Keratinocyte (primary cell): ENCODE data around the gene CPED1. TPM values are rescaled to one million over a fixed set of nuclear protein-coding genes. Genes with fewer than 3 reads are reported as not detected.
"Not testable (repeated sequence)": the region's sequence is repeated elsewhere in the genome, so short reads cannot be mapped to it uniquely, and the experiment has no call there.

Experiments used
- DNase-seq: peaks from one replicate; pipeline ENCODE4 v3.0.0-alpha.2; 2011; ENCODE audit warnings: low read depth, missing footprints, low spot score
- FAIRE-seq: peaks from 2 replicates; lab custom pipeline; 2011; peaks lifted over from hg19 to GRCh38; lab: Jason Lieb, UNC
- H2AFZ ChIP-seq: 2 replicates; pipeline ENCODE4 v1.6.0; 2012; ENCODE audit warnings: low read length, control low read depth, inconsistent platforms; ENCODE audit not compliant: control insufficient read depth
- H3K27ac ChIP-seq: 2 replicates; pipeline ENCODE4 v1.5.1; 2011; ENCODE audit warnings: low read length; ENCODE audit not compliant: control insufficient read depth, insufficient read depth
- H3K27me3 ChIP-seq: 3 replicates; pipeline ENCODE4 v1.6.0; 2011; ENCODE audit warnings: low read length; ENCODE audit not compliant: control insufficient read depth, insufficient read depth; ENCODE audit errors: extremely low read depth
- H3K36me3 ChIP-seq, 2 experiments: 2 replicates in 1 of 2; 3 replicates in 1 of 2; pipeline ENCODE4 v1.5.1; 2011; ENCODE audit warnings: low read length in 2 of 2, mild to moderate bottlenecking in 1 of 2; ENCODE audit not compliant: control insufficient read depth in 2 of 2, insufficient read depth in 2 of 2; ENCODE audit errors: extremely low read depth in 1 of 2
- H3K4me1 ChIP-seq: 3 replicates; pipeline ENCODE4 v1.5.1; 2011; ENCODE audit warnings: low read length; ENCODE audit not compliant: control insufficient read depth, insufficient read depth; ENCODE audit errors: extremely low read depth
- H3K4me2 ChIP-seq: 3 replicates; pipeline ENCODE4 v1.6.0; 2011; ENCODE audit warnings: low read depth, low read length; ENCODE audit not compliant: control insufficient read depth, insufficient read depth; ENCODE audit errors: extremely low read depth
- H3K4me3 ChIP-seq, 3 experiments: fragments of 200-600 bp in 1 of 3; sonication (generic) in 1 of 3; 2 replicates in 2 of 3; 3 replicates in 1 of 3; pipeline ENCODE4 v1.5.1; 2011 to 2016; ENCODE audit warnings: low read length in 3 of 3, mild to moderate bottlenecking in 3 of 3, control low read depth in 2 of 3, inconsistent platforms in 1 of 3, low read depth in 1 of 3, mixed read lengths in 1 of 3, mixed run types in 1 of 3, moderate library complexity in 1 of 3; ENCODE audit not compliant: control insufficient read depth in 2 of 3, insufficient read depth in 2 of 3; ENCODE audit errors: extremely low read depth in 1 of 3
- H3K79me2 ChIP-seq: 2 replicates; pipeline ENCODE4 v1.6.0; 2012; ENCODE audit warnings: low read length; ENCODE audit not compliant: control insufficient read depth, insufficient read depth
- H3K9ac ChIP-seq: 3 replicates; pipeline ENCODE4 v1.6.0; 2011; ENCODE audit warnings: low read length; ENCODE audit not compliant: control insufficient read depth, insufficient read depth; ENCODE audit errors: extremely low read depth
- H3K9me1 ChIP-seq: 3 replicates; pipeline ENCODE4 v1.6.0; 2011; ENCODE audit warnings: low read length; ENCODE audit not compliant: control insufficient read depth, insufficient read depth; ENCODE audit errors: extremely low read depth
- H3K9me3 ChIP-seq: 2 replicates; pipeline ENCODE4 v1.5.1; 2012; ENCODE audit warnings: low read depth, low read length; ENCODE audit not compliant: control insufficient read depth
- H4K20me1 ChIP-seq: 3 replicates; pipeline ENCODE4 v1.6.0; 2011; ENCODE audit warnings: low read length; ENCODE audit not compliant: control insufficient read depth, insufficient read depth; ENCODE audit errors: extremely low read depth
- CTCF ChIP-seq, 3 experiments: IDR thresholded peaks in 1 of 3; conservative IDR thresholded peaks in 1 of 3; optimal IDR thresholded peaks in 1 of 3; 2 replicates in 2 of 3; 3 replicates in 1 of 3; pipeline versions ENCODE3 to v1.5.1; 2011; ENCODE audit warnings: low read length in 3 of 3, mild to moderate bottlenecking in 3 of 3, moderate library complexity in 2 of 3, control low read depth in 1 of 3, inconsistent platforms in 1 of 3; ENCODE audit not compliant: insufficient read depth in 2 of 3; ENCODE audit errors: extremely low read depth in 1 of 3
- EZH2 ChIP-seq: IDR thresholded peaks from one replicate; pipeline ENCODE4 v1.6.1; 2012; ENCODE audit warnings: inconsistent platforms, mild to moderate bottlenecking, low read length, moderate library complexity
- dilution Hi-C: fragments of 300-500 bp; cut with MboI; formaldehyde crosslinking; loops from one replicate; pipeline ENCODE4 v1.7.0; 2020; ENCODE audit warnings: low sequenced_read_pairs; ENCODE audit not compliant: extremely low pct_ligation_motif_present
- polyA plus RNA-seq, 5 experiments: library from polyadenylated mRNA; depleted of rRNA in 3 of 5; stranded (reverse) in 3 of 5; stranded (forward) in 1 of 5; unstranded in 1 of 5; fragments of >200 nt; gene quantifications; 1 replicate in 1 of 5; 2 replicates in 3 of 5; 3 replicates in 1 of 5; pipeline versions ENCODE4 v1.2.1 to v1.2.3, GENCODE V29; 2011 to 2012; ENCODE audit warnings: missing spikeins in 2 of 5, low read depth in 1 of 5, low replicate concordance in 1 of 5

The CPED1 gene
- polyA plus RNA-seq, 1 donor (not counting 4 experiments of a cell fraction or from before 2014, with no cell fraction given), result 0.62 TPM

GRCh38 chr7:121119047-121119446 is 130.5 kb downstream of the CPED1 start:
- Histone ChIP-seq H3K27ac (no peak overlapping the region), H3K9me1 (no peaks in the 10 kb centered on the region), H2AFZ (no peak overlapping the region), H3K36me3 (no peaks in the 10 kb centered on the region), H3K4me2 (no peak overlapping the region), H3K4me3 (no peak overlapping the region), H3K9ac (no peak overlapping the region), H3K4me1 (peaks cover 7% of the 10 kb centered on the region), H3K9me3 (no peaks in the 10 kb centered on the region), H3K27me3 (no peaks in the 10 kb centered on the region), H3K79me2 (no peaks in the 10 kb centered on the region), H4K20me1 (no peaks in the 10 kb centered on the region)
- no peak for FAIRE-seq
- no peak for TF ChIP-seq CTCF (optimal IDR thresholded peaks at IDR 0.05 in 1 of 3, IDR thresholded peaks at IDR 0.05 in 1 of 3, conservative IDR thresholded peaks at IDR 0.05 in 1 of 3; ENCODE audit: extremely low read depth in 1 of 3, insufficient read depth in 2 of 3, low read length in 3 of 3)
- no peak for TF ChIP-seq EZH2
- dilution Hi-C loops, result no loop called here
- no peak for DNase-seq

GRCh38 chr7:121123032-121123431 is 134.5 kb downstream of the CPED1 start:
- Histone ChIP-seq H3K27ac (no peak overlapping the region), H3K4me2 (no peak overlapping the region), H3K9ac (no peak overlapping the region), H2AFZ (no peak overlapping the region), H3K9me3 (no peaks in the 10 kb centered on the region), H4K20me1 (no peaks in the 10 kb centered on the region), H3K36me3 (no peaks in the 10 kb centered on the region), H3K4me3 (no peak overlapping the region), H3K9me1 (no peaks in the 10 kb centered on the region), H3K4me1 (no peaks in the 10 kb centered on the region), H3K79me2 (no peaks in the 10 kb centered on the region), H3K27me3 (no peaks in the 10 kb centered on the region)
- TF ChIP-seq CTCF (optimal IDR thresholded peaks at IDR 0.05 in 1 of 3, IDR thresholded peaks at IDR 0.05 in 1 of 3, conservative IDR thresholded peaks at IDR 0.05 in 1 of 3; ENCODE audit: extremely low read depth in 1 of 3, insufficient read depth in 2 of 3, low read length in 3 of 3) (no peak), EZH2 (no peak)
- DNase-seq, result no peak
- dilution Hi-C loops, result no loop called here
- FAIRE-seq, result no peak

GRCh38 chr7:121125454-121125853 is 136.9 kb downstream of the CPED1 start:
- H3K9me3 ChIP-seq, H3K27ac ChIP-seq, H3K4me3 ChIP-seq, H4K20me1 ChIP-seq, H2AFZ ChIP-seq, H3K36me3 ChIP-seq, dilution Hi-C loops, H3K79me2 ChIP-seq, FAIRE-seq, H3K27me3 ChIP-seq, H3K4me1 ChIP-seq, H3K4me2 ChIP-seq, DNase-seq, H3K9me1 ChIP-seq, H3K9ac ChIP-seq: not testable (repeated sequence)
